HG03025 (cell line): Measurements from ENCODE around the gene MDK.

ENCODE experiments used
- ATAC-seq: cut with Tn5 transposase; IDR thresholded peaks from one replicate; pipeline ENCODE4 v1.9.1; 2021; ENCODE audit warnings: mild to moderate bottlenecking, moderate library complexity; ENCODE audit not compliant: unreplicated experiment, low FRiP score

Gene MDK

GRCh38 chr11:46393231-46393616 lies 11.8 kb downstream of the MDK start:
- ATAC-seq, result no peak

GRCh38 chr11:46393759-46394158 lies 12.3 kb downstream of the MDK start:
- ATAC-seq, result no peak

GRCh38 chr11:46397526-46397925 lies 16.1 kb downstream of the MDK start:
- no peak for ATAC-seq

GRCh38 chr11:46402957-46403902 lies 21.8 kb downstream of the MDK start:
- ATAC-seq, result no peak

- no peak for ATAC-seq
Measured at GRCh38 chr11:46404476-46405017, 23.1 kb downstream of the MDK start.

GRCh38 chr11:46407635-46408034 lies 26.2 kb downstream of the MDK start:
- no peak for ATAC-seq

- no peak for ATAC-seq
Measured at GRCh38 chr11:46408407-46408986, 27.0 kb downstream of the MDK start.

- ATAC-seq, result no peak
Measured at GRCh38 chr11:46410021-46410420, 28.6 kb downstream of the MDK start.

GRCh38 chr11:46413760-46414465 lies 32.4 kb downstream of the MDK start:
- ATAC-seq, result no peak

- no peak for ATAC-seq
Measured at GRCh38 chr11:46414466-46414796, 33.0 kb downstream of the MDK start.

GRCh38 chr11:46414879-46415278 lies 33.4 kb downstream of the MDK start:
- no peak for ATAC-seq

GRCh38 chr11:46417711-46418110 lies 36.2 kb downstream of the MDK start:
- ATAC-seq, result no peak

GRCh38 chr11:46418751-46419150 lies 37.3 kb downstream of the MDK start:
- ATAC-seq, result no peak

- ATAC-seq, result no peak
Measured at GRCh38 chr11:46420513-46420912, 39.0 kb downstream of the MDK start.

- no peak for ATAC-seq
Measured at GRCh38 chr11:46421257-46421880, 39.9 kb downstream of the MDK start.

GRCh38 chr11:46422588-46422987 lies 41.1 kb downstream of the MDK start:
- no peak for ATAC-seq

GRCh38 chr11:46426233-46426991 lies 44.9 kb downstream of the MDK start:
- ATAC-seq, result no peak

- ATAC-seq, result no peak
Measured at GRCh38 chr11:46427364-46427763, 45.9 kb downstream of the MDK start.

- ATAC-seq, result no peak
Measured at GRCh38 chr11:46429717-46430116, 48.2 kb downstream of the MDK start.

GRCh38 chr11:46431211-46431610 lies 49.7 kb downstream of the MDK start:
- no peak for ATAC-seq
